ENCODE data around the gene FGFBP1.

Gene FGFBP1

DNA sequence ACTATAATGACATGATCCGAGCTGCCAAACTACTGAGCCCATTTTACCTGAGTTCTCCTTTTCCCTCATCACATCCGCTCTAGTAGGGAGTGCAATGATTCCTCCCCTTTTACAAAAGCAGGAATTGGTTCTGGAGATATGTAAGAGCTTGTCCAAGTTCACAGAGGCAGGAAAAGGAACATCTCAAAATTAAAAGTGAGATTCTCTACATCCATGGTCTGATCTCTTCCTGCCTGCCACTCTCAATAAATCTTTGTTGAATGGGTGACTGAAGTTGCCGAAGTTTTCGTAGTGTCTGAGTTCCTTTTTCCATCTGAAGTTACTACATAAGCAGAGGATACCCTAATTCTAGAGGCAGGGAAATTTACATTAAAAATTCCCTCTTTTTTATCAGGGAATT is at the start of gene FGFBP1:
Gene FGFBP1 (minus strand): TSS at position 101 of the 400 bp plus-strand sequence. CDS start 2,108 bp downstream, outside the sequence.
- DNase-seq: no peak

DNA sequence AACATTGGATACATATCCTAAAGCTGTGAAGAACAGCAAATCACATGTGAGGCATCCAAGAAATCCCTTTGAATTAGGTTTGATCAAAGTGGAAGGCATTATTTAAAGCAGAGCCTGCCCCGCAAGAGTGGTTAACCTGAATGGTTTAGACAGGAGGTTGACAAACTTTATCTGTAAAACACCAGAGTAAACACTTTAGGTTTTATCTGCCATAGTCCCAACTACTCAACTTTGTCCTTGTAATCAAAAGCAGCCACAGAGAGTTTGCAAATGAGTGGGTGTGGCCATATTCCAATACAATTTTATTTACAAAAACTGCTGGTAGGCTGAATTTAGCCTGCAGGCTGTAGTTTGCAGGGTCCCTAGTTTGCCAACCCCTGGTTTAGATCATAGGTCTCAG is 49.7 kb upstream of the FGFBP1 start:
- DNase-seq: no peak

- DNase-seq: no peak
Measured at GRCh38 chr4:15986907-15987306, 48.4 kb upstream of the FGFBP1 start.

GRCh38 chr4:15983610-15984009 is 45.1 kb upstream of the FGFBP1 start:
- no peak for DNase-seq

GRCh38 chr4:15982842-15983524 is 44.4 kb upstream of the FGFBP1 start:
- no peak for DNase-seq

- DNase-seq: no peak
Measured at GRCh38 chr4:15976456-15977447, 38.2 kb upstream of the FGFBP1 start.

GRCh38 chr4:15971068-15971801 is 32.7 kb upstream of the FGFBP1 start:
- no peak for DNase-seq

- no peak for DNase-seq
Measured at GRCh38 chr4:15968551-15969300, 30.2 kb upstream of the FGFBP1 start.

GRCh38 chr4:15965325-15965724 is 26.8 kb upstream of the FGFBP1 start:
- DNase-seq: no peak

GRCh38 chr4:15964159-15964558 is 25.6 kb upstream of the FGFBP1 start:
- no peak for DNase-seq

- DNase-seq: no peak
Measured at GRCh38 chr4:15963576-15963975, 25.0 kb upstream of the FGFBP1 start.

GRCh38 chr4:15963001-15963451 is 24.5 kb upstream of the FGFBP1 start, which contains the start of gene FGFBP2:
Gene FGFBP2 (minus strand): TSS chr4:15963175. CDS start chr4:15963129, 46 bp downstream.
- DNase-seq: peak; percentile 59

DNA sequence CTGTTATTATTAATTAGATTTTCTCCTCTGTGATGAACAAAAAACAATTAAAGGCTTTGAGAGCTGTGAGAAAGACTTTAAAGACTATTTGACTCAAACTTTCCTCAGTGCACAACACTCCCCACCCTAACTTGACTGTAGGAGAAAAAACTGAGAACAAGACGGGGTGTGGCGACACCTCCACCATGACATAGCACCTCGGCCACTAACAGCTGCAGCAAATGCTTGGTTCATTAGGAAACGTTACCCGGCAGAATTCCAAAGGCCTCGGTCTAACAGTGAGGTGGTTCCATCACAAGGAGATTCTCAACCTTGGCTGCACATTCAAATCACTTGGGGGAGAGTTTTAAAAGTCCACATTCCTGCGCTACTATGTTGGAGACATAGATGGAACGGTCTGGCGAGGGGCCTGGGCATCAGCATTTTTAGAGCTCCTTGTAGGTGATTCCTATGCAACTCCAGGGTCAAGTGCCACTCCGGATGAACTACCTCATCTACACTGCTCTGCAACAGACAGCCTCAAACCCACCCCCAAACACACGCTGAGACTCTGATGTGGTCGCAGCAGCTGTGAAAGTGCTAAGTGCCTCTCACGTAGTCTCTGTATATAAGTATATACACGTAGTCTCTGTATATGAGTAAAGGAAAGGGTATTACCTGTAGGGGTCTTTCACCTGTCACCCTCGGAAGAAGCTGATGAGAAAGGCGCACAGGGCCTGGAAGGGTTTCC is 23.4 kb upstream of the FGFBP1 start:
- no peak for DNase-seq

- DNase-seq: no peak
Measured at GRCh38 chr4:15958562-15958961, 20.0 kb upstream of the FGFBP1 start.

DNA sequence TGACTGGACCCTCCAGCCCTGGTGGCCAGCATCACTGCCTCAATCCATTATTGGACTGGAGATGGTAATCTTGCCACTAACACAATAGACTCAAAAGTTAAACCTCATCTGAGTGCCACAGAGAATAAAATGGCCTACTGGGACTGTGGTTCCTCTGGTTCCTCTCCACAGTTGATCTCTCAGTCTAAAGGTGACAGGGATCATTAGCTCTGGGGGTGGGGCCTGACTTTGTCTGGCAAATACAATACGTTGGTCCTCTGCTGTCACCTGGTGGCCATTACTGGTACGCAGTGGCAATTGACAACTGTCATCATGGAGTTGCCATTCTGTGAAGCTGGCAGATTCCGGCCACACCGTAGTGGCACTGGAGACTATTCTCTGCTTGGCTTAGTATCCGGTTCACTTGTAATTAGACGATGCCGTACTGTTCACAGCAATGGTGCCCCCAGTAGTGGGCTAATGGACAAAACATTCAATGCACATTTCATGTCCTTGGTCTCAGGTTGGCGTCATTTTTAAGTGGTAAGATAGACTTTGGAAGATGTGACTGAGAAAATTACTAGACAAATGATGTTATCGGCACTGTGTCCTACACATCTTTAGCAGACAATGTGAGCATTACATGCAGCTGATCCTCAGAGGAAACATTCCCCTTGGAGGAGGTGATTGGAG is 17.8 kb upstream of the FGFBP1 start:
- peak; percentile 80 for DNase-seq

DNA sequence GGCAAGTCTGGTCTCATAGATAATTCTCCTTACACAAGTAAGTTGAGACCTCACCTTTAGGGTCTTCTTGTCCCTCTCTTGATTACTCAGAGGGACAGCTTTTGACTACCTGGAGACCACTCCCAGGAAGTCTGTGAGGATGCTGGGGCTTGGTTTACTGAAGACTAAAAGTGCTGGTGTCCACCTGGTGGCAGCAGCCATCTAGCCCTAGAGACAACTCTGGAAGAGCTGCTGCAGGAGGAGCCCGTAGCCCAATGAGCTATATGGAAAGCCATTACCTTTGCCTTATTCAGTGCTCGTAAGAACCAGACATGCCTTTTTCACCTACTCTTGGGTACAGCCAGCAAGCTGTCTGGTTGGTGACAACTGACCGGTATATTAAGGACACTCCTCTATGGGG is 17.1 kb upstream of the FGFBP1 start:
- no peak for DNase-seq

DNA sequence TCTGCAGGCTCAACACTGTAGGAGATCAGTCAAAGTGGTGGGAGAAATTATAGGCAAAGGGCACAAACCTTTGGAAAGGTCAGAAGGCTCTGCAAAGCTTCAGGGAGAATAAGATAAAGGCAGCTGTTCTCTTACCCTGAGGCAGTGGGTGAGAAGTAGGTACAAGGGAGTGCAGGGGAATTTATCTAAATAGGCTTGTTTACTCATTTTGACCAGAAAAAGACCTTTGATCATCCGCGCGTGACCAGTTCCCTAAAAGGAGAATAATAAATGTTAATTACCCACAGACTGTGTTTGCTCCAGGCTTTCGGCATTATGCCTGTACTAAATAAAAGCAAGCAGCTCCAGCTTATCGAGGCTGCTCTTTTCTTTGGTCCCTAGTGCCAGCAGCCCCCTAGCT is 15.1 kb upstream of the FGFBP1 start:
- no peak for DNase-seq

GRCh38 chr4:15951781-15952180 is 13.2 kb upstream of the FGFBP1 start:
- DNase-seq: no peak

- DNase-seq: no peak
Measured at GRCh38 chr4:15948826-15949225, 10.3 kb upstream of the FGFBP1 start.

GRCh38 chr4:15947684-15948083 is 9.1 kb upstream of the FGFBP1 start:
- no peak for DNase-seq

DNA sequence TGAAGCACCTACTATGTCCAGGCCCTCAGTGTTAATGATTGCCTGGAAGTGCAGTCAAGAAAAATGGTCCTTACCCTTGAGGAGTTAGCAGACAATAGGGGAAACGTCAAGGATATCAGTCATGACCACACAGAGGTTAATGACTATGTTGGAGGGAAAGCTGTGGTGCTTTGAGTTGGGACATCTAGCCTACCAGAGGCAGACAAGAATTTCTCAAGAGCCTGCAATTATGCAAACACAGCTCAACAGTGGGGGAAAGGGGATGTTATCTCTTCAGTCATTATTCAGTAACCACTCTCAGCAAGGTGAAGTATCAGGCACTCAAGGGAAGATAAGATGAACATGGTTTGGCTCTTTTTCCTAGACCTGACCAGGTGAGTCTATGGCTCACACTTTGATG is 7.0 kb upstream of the FGFBP1 start:
- DNase-seq: no peak
